K562 (cell line): ENCODE measurements around the gene CLK4. TPM values are rescaled to one million over a fixed set of nuclear protein-coding genes. Genes with fewer than 3 reads are reported as not detected.
A peak's percentile ranks its signal among the peaks of the same experiment; 100 is the strongest.

Experiments
- ARID2 ChIP-seq: fragments of 450-650 bp; IDR thresholded peaks from 2 replicates; pipeline ENCODE4 v1.6.1; 2017; ENCODE audit warnings: antibody characterized with exemption, mild to moderate bottlenecking
- MEF2D ChIP-seq: conservative IDR thresholded peaks from 2 replicates; pipeline ENCODE4 v1.6.1; 2016; ENCODE audit warnings: low read depth, missing genetic modification characterization, missing compliant biosample characterization
- RAD21 ChIP-seq, 2 experiments: fragments of 250-450 bp in 1 of 2; fragments of 450-650 bp in 1 of 2; sonication (Bioruptor Pico) in 1 of 2; formaldehyde crosslinking in 1 of 2; IDR thresholded peaks in 1 of 2; conservative IDR thresholded peaks in 1 of 2; 2 replicates each; pipeline versions ENCODE4 v1.4.0 to v1.8.0; 2020 to 2022; ENCODE audit warnings: mild to moderate bottlenecking in 2 of 2, moderate library complexity in 1 of 2
- polyA plus RNA-seq, 8 experiments: library from polyadenylated mRNA; depleted of rRNA in 4 of 8; stranded (reverse) in 5 of 8; unstranded in 3 of 8; fragments of >200 nt; fragmentation: Nextera tagmentation in 2 of 8; fragmentation: Illumina TruSeq in 1 of 8; extraction: Ambion mirVana in 2 of 8; extraction: Trizol in 1 of 8; gene quantifications; 2 replicates each; pipeline versions ENCODE4 v1.2.1 to v1.2.3, GENCODE V29; 2011 to 2014; ENCODE audit warnings: inconsistent platforms in 1 of 8, missing spikeins in 1 of 8
- total RNA-seq, 7 experiments: library from RNA; depleted of rRNA in 6 of 7; stranded (reverse); fragments of >200 nt in 6 of 7; fragmentation: Illumina TruSeq in 2 of 7; extraction: Trizol in 2 of 7; gene quantifications; 2 replicates each; pipeline versions ENCODE4 v1.2.1 to v1.2.3, GENCODE V29; 2011 to 2021; ENCODE audit warnings: low replicate concordance in 1 of 7
- TF ChIP-seq, protein P1 (sequence below), 2 experiments: fragments of 450-650 bp; formaldehyde crosslinking in 1 of 2; IDR thresholded peaks; 2 replicates each; pipeline versions ENCODE4 v1.4.0 to v1.6.1; 2014 to 2020; ENCODE audit warnings: mild to moderate bottlenecking in 2 of 2, borderline replicate concordance in 1 of 2, low read depth in 1 of 2
- TF ChIP-seq, protein P2 (sequence below): fragments of 450-650 bp; formaldehyde crosslinking; IDR thresholded peaks from 2 replicates; pipeline ENCODE4 v1.4.0; 2022; ENCODE audit warnings: missing genetic modification characterization

Gene CLK4
- total and polyA plus RNA-seq, 9 of the 15 experiments (the other 6 are each of a cell fraction or from before 2014, with no cell fraction given) = 10.5 to 23.1 (median 13.9) TPM

DNA sequence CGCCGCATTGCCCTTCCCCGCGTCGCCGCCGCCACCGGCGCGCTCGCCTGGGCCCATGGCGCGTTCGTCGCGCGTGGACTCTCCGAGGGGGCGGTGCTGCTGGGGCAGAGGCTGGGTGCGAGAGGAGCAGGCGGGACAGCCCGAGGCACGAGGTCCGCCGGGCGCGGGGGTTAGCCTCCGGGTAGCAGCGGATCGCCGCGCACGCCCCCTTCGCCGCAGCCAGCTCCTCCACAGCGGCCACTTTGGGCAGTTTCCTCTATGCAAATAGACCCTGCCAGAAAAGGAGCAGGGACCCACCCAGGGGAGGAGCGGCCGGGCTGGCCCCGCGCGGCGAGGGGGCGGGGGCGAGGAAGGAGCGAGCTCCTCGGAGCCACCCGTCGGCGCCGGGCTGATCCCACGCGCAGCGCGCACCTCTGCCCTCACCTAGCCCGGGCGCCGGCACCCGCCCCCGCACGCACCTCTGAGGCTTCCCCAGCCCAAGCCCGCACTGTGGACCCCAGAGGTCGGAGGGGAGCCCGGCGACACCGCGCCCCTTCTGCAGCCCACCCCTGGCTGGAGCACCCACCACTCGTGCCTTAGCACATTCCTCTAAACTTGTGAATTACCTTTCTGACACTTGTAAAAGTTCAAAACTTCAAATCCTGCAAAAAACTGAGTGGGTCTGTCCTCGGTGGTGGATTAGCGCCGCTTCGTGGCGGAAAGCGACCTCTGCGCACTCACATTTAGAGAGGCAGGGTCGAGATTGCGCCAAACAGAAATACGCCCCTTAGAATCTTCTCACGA lies 36.5 kb downstream of the CLK4 start, which contains the start of gene COL23A1 (continued):
- TF ChIP-seq, protein P1, sequence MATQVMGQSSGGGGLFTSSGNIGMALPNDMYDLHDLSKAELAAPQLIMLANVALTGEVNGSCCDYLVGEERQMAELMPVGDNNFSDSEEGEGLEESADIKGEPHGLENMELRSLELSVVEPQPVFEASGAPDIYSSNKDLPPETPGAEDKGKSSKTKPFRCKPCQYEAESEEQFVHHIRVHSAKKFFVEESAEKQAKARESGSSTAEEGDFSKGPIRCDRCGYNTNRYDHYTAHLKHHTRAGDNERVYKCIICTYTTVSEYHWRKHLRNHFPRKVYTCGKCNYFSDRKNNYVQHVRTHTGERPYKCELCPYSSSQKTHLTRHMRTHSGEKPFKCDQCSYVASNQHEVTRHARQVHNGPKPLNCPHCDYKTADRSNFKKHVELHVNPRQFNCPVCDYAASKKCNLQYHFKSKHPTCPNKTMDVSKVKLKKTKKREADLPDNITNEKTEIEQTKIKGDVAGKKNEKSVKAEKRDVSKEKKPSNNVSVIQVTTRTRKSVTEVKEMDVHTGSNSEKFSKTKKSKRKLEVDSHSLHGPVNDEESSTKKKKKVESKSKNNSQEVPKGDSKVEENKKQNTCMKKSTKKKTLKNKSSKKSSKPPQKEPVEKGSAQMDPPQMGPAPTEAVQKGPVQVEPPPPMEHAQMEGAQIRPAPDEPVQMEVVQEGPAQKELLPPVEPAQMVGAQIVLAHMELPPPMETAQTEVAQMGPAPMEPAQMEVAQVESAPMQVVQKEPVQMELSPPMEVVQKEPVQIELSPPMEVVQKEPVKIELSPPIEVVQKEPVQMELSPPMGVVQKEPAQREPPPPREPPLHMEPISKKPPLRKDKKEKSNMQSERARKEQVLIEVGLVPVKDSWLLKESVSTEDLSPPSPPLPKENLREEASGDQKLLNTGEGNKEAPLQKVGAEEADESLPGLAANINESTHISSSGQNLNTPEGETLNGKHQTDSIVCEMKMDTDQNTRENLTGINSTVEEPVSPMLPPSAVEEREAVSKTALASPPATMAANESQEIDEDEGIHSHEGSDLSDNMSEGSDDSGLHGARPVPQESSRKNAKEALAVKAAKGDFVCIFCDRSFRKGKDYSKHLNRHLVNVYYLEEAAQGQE (IDR thresholded peaks at IDR 0.05; ENCODE audit: borderline replicate concordance) = peak; percentile 87
- TF ChIP-seq, protein P1 (CRISPR knock-in tag; IDR thresholded peaks at IDR 0.05; ENCODE audit: low read depth) = no peak
- TF ChIP-seq, protein P2, sequence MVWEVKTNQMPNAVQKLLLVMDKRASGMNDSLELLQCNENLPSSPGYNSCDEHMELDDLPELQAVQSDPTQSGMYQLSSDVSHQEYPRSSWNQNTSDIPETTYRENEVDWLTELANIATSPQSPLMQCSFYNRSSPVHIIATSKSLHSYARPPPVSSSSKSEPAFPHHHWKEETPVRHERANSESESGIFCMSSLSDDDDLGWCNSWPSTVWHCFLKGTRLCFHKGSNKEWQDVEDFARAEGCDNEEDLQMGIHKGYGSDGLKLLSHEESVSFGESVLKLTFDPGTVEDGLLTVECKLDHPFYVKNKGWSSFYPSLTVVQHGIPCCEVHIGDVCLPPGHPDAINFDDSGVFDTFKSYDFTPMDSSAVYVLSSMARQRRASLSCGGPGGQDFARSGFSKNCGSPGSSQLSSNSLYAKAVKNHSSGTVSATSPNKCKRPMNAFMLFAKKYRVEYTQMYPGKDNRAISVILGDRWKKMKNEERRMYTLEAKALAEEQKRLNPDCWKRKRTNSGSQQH = no peak
- peak; percentile 77 for TF ChIP-seq ARID2
- peak; percentile 90 to 91 for TF ChIP-seq RAD21 (CRISPR knock-in tag; conservative IDR thresholded peaks at IDR 0.05 in 1 of 2, IDR thresholded peaks at IDR 0.05 in 1 of 2)
- TF ChIP-seq MEF2D (tag) = no peak
